DOHH2 (cell line): Measurements from ENCODE around the gene MYO18A.

ENCODE experiments used
- H3F3A ChIP-seq: fragments of 200-600 bp; sonication (generic), shearing (Covaris generic); 2 replicates; pipeline ENCODE4 v1.6.0; 2016; ENCODE audit warnings: antibody characterized with exemption, mild to moderate bottlenecking; ENCODE audit not compliant: control insufficient read depth, insufficient read depth
- H3K27ac ChIP-seq: fragments of 200-600 bp; sonication (generic); 2 replicates; pipeline ENCODE4 v1.5.1; 2014; ENCODE audit warnings: low read depth, mild to moderate bottlenecking, low read length, moderate library complexity
- H3K27me3 ChIP-seq: fragments of 200-600 bp; sonication (generic); 2 replicates; pipeline ENCODE4 v1.6.1; 2014; ENCODE audit warnings: mild to moderate bottlenecking, low read length, mixed read lengths; ENCODE audit not compliant: control insufficient read depth
- H3K36me3 ChIP-seq: fragments of 200-600 bp; sonication (generic); 2 replicates; pipeline ENCODE4 v1.6.1; 2014; ENCODE audit warnings: mild to moderate bottlenecking, low read length, moderate library complexity, mixed read lengths; ENCODE audit not compliant: control insufficient read depth
- H3K4me1 ChIP-seq: fragments of 200-600 bp; sonication (generic); 2 replicates; pipeline ENCODE4 v1.6.1; 2014; ENCODE audit warnings: mild to moderate bottlenecking, low read length, mixed read lengths; ENCODE audit not compliant: control insufficient read depth
- H3K4me2 ChIP-seq: fragments of 200-600 bp; sonication (generic); 2 replicates; pipeline ENCODE4 v1.6.0; 2014; ENCODE audit warnings: mild to moderate bottlenecking, low read length, moderate library complexity
- H3K4me3 ChIP-seq: fragments of 200-600 bp; sonication (generic); 2 replicates; pipeline ENCODE4 v1.5.1; 2014; ENCODE audit warnings: mild to moderate bottlenecking, low read length, mixed read lengths
- H3K79me2 ChIP-seq: fragments of 200-600 bp; sonication (generic); 2 replicates; pipeline ENCODE4 v1.6.1; 2014; ENCODE audit warnings: mild to moderate bottlenecking, low read length, mixed read lengths; ENCODE audit not compliant: control insufficient read depth
- H3K9me2 ChIP-seq: fragments of 200-600 bp; sonication (generic); replicated peaks from 2 replicates; pipeline ENCODE4 v1.6.1; 2014; ENCODE audit warnings: mild to moderate bottlenecking, low read length, mixed read lengths; ENCODE audit not compliant: control insufficient read depth
- H3K9me3 ChIP-seq: fragments of 200-600 bp; sonication (generic); 2 replicates; pipeline ENCODE4 v1.6.1; 2014; ENCODE audit warnings: antibody characterized with exemption, low read length, mixed read lengths; ENCODE audit not compliant: control insufficient read depth, insufficient read depth
- H4K20me1 ChIP-seq: fragments of 200-600 bp; sonication (generic); 2 replicates; pipeline ENCODE4 v1.6.0; 2014; ENCODE audit warnings: low read depth, mild to moderate bottlenecking, antibody characterized with exemption, low read length, moderate library complexity; ENCODE audit not compliant: control insufficient read depth, insufficient read depth
- EZH2phosphoT487 ChIP-seq: fragments of 200-600 bp; sonication (generic); IDR thresholded peaks from 2 replicates; pipeline ENCODE4 v1.6.1; 2017; ENCODE audit warnings: borderline replicate concordance, mild to moderate bottlenecking, antibody characterized with exemption, low read length, moderate library complexity, mixed read lengths
- TF ChIP-seq, protein P1 (sequence below): fragments of 200-600 bp; sonication (generic); IDR thresholded peaks from one replicate; pipeline ENCODE4 v1.5.1; 2014; ENCODE audit warnings: antibody characterized with exemption, mild to moderate bottlenecking, low read depth, low read length; ENCODE audit not compliant: poor library complexity, severe bottlenecking

The MYO18A gene

DNA sequence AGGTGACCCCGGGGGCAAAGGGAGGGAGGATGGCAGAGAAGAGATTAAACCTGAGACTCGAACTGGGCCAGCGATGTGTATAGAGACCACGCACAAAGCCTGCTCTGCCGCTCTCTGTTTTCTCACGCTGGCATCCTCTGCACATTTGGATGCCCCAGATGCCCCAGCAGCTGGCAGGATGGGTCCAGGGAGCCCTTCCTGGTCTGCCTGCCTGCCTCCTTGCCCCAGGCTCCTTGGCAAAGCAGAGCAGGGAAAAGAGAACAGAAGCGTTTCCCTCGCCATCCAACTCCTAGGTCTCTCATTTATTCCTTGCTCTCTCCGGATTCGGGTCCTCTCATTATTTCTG, 142.5 kb downstream of the MYO18A start:
- Histone ChIP-seq H3K36me3 (no peaks in the 10 kb centered on the region), H3K4me1 (peaks cover 4% of the 10 kb centered on the region)

DNA sequence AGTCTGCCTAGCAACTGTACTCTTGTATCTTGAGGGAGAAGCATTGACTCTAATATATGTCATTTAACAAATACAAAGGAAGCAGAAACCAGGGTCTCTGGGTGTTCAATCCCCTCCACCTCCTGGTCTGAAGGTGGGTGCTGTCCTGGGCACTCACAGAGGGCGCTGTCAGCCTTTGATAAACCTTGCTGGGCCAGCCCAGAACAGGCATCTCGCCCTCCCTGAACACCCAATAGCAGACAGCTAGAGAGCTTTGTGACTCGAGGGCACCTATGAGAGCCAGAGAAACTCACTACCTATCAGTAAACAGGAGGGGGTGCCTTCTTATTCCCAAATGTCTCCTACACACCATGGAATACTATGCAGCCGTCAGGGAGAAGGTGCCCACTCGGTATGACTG, 143.6 kb downstream of the MYO18A start:
- no peak overlapping the region for H3K4me2 ChIP-seq
- H3K27me3 ChIP-seq: peaks cover 42% of the 10 kb centered on the region
- H3K9me3 ChIP-seq: peaks cover 22% of the 10 kb centered on the region
- no peaks in the 10 kb centered on the region for H3F3A ChIP-seq
- no peaks in the 10 kb centered on the region for H3K9me2 ChIP-seq
- H3K36me3 ChIP-seq: no peaks in the 10 kb centered on the region
- TF ChIP-seq, protein P1, sequence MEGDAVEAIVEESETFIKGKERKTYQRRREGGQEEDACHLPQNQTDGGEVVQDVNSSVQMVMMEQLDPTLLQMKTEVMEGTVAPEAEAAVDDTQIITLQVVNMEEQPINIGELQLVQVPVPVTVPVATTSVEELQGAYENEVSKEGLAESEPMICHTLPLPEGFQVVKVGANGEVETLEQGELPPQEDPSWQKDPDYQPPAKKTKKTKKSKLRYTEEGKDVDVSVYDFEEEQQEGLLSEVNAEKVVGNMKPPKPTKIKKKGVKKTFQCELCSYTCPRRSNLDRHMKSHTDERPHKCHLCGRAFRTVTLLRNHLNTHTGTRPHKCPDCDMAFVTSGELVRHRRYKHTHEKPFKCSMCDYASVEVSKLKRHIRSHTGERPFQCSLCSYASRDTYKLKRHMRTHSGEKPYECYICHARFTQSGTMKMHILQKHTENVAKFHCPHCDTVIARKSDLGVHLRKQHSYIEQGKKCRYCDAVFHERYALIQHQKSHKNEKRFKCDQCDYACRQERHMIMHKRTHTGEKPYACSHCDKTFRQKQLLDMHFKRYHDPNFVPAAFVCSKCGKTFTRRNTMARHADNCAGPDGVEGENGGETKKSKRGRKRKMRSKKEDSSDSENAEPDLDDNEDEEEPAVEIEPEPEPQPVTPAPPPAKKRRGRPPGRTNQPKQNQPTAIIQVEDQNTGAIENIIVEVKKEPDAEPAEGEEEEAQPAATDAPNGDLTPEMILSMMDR: no peak
- no peak for TF ChIP-seq EZH2phosphoT487
- no peak overlapping the region for H3K4me3 ChIP-seq
- no peaks in the 10 kb centered on the region for H3K4me1 ChIP-seq
- H3K79me2 ChIP-seq: no peaks in the 10 kb centered on the region
- H3K27ac ChIP-seq: no peak overlapping the region
- no peaks in the 10 kb centered on the region for H4K20me1 ChIP-seq

More for the DNA sequence above, 142.5 kb downstream of the MYO18A start:
- Histone ChIP-seq H4K20me1 (no peaks in the 10 kb centered on the region), H3K27me3 (peaks cover 31% of the 10 kb centered on the region), H3K27ac (no peak overlapping the region), H3F3A (no peaks in the 10 kb centered on the region), H3K9me3 (peaks cover 22% of the 10 kb centered on the region), H3K4me3 (no peak overlapping the region), H3K79me2 (no peaks in the 10 kb centered on the region), H3K9me2 (no peaks in the 10 kb centered on the region), H3K4me2 (no peak overlapping the region)
- TF ChIP-seq, protein P1: no peak
- no peak for TF ChIP-seq EZH2phosphoT487

DNA sequence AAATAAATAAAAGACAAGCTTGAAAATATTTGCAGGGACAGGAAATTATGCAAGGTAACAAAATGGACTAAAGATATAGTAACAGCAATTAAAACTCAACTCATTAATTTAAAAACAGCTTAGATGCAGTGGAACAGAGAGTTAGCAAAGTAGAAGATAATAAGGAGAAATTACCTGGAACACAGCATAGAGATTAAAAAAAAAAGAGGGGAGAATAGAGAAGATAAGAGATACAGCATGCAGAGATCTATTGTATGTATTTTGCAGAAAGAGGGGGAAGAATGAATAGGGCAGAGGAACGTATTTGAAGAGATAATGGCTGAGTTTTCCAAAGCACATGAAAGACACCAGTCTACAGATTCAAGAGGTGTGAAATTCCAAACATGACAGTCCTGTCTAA, 145.7 kb downstream of the MYO18A start:
- Histone ChIP-seq H3F3A (no peaks in the 10 kb centered on the region), H3K4me3 (no peak overlapping the region), H3K27ac (no peak overlapping the region), H3K9me2 (no peaks in the 10 kb centered on the region), H4K20me1 (no peaks in the 10 kb centered on the region), H3K79me2 (no peaks in the 10 kb centered on the region), H3K9me3 (peaks cover 22% of the 10 kb centered on the region), H3K36me3 (no peaks in the 10 kb centered on the region), H3K27me3 (peaks cover 50% of the 10 kb centered on the region), H3K4me1 (no peaks in the 10 kb centered on the region), H3K4me2 (no peak overlapping the region)
- TF ChIP-seq EZH2phosphoT487: no peak
- TF ChIP-seq, protein P1: no peak

DNA sequence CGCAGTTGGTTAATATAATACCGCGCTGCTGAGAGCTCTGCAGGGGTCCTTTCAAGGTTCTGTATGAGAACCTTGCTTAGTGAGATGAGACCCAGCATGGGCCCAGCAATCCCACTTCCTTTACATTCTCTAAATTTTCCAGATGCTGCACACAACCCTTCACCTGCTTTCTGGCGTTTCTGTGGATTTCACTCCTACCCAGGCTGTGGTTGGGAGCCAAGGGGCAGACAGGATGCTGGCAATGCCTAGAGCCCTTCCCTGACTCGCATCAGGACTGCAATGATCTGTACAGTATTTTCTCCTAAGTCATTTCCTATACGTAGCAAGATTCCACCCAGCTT, 147.4 kb downstream of the MYO18A start:
- H3K79me2 ChIP-seq: no peaks in the 10 kb centered on the region
- no peak for TF ChIP-seq EZH2phosphoT487
- TF ChIP-seq, protein P1: no peak
- H3K4me2 ChIP-seq: no peak overlapping the region
- no peaks in the 10 kb centered on the region for H3K36me3 ChIP-seq
- H3K4me1 ChIP-seq: no peaks in the 10 kb centered on the region
- H3K4me3 ChIP-seq: no peak overlapping the region
- H4K20me1 ChIP-seq: no peaks in the 10 kb centered on the region
- peaks cover 58% of the 10 kb centered on the region for H3K27me3 ChIP-seq
- H3K9me3 ChIP-seq: peaks cover 22% of the 10 kb centered on the region
- no peaks in the 10 kb centered on the region for H3F3A ChIP-seq
- H3K27ac ChIP-seq: no peak overlapping the region
- H3K9me2 ChIP-seq: no peaks in the 10 kb centered on the region
